AG04450 (cell line): ENCODE measurements around the gene PURB. TPM values are rescaled to one million over a fixed set of nuclear protein-coding genes. Genes with fewer than 3 reads are reported as not detected.

Experiments
- CTCF ChIA-PET: fragments of 300-600, 350-600 bp; formaldehyde crosslinking; extraction: SDS; loops from one replicate; lab custom pipeline; 2022; ENCODE audit warnings: antibody characterized with exemption, inconsistent platforms; lab: Charles Lee
- POLR2A ChIA-PET: fragments of 350-600 bp; formaldehyde crosslinking; extraction: SDS; loops from one replicate; lab custom pipeline; 2021; ENCODE audit warnings: antibody characterized with exemption, inconsistent platforms; lab: Yijun Ruan, JAX
- DNase-seq: peaks from one replicate; pipeline ENCODE4 v3.0.0-alpha.2; 2011; ENCODE audit warnings: low read depth, low spot score
- H3K27ac ChIP-seq: one replicate; pipeline ENCODE4 v1.5.1; 2012; ENCODE audit warnings: low read depth, low read length, control low read depth
- H3K27me3 ChIP-seq: one replicate; pipeline ENCODE4 v1.6.0; 2012; ENCODE audit warnings: low read length; ENCODE audit not compliant: control insufficient read depth, insufficient read depth
- H3K4me3 ChIP-seq: 2 replicates; pipeline ENCODE4 v1.5.1; 2011; ENCODE audit warnings: mild to moderate bottlenecking, low read depth, low read length, control low read depth
- H3K9me3 ChIP-seq: 2 replicates; pipeline ENCODE4 v1.5.1; 2012; ENCODE audit warnings: low read length; ENCODE audit not compliant: control insufficient read depth, insufficient read depth
- polyA plus RNA-seq: library from polyadenylated mRNA; depleted of rRNA; stranded (reverse); fragments of >200 nt; gene quantifications from 2 replicates; pipeline ENCODE4 v1.2.3, GENCODE V29; 2011
- TF ChIP-seq, protein P1 (sequence below): IDR thresholded peaks from 2 replicates; pipeline ENCODE4 v1.5.1; 2011; ENCODE audit warnings: low read depth, low read length, control low read depth, inconsistent platforms

PURB gene
- polyA plus RNA-seq, 1 experiment: 7.6 TPM

DNA sequence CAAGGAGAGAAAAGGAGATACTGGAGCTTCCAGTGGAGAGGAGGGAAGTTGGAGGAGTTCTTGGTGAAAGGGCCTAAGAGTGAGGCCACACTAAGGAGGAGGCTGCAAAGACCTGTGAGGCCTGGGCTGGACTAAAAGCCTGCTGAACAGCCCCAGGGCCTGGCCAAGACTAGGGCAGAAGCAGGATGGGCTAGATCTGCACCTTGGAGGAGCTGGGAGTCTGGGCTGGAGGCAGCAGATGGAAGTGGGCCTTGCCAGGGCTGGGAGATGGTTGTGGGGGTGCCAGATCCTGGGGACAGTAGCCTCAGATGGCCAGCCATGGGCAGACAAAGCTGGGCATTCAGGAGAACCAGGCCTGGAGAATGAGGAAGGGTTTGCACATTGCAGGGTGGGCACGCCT, 6.5 kb upstream of the PURB start:
- TF ChIP-seq, protein P1, sequence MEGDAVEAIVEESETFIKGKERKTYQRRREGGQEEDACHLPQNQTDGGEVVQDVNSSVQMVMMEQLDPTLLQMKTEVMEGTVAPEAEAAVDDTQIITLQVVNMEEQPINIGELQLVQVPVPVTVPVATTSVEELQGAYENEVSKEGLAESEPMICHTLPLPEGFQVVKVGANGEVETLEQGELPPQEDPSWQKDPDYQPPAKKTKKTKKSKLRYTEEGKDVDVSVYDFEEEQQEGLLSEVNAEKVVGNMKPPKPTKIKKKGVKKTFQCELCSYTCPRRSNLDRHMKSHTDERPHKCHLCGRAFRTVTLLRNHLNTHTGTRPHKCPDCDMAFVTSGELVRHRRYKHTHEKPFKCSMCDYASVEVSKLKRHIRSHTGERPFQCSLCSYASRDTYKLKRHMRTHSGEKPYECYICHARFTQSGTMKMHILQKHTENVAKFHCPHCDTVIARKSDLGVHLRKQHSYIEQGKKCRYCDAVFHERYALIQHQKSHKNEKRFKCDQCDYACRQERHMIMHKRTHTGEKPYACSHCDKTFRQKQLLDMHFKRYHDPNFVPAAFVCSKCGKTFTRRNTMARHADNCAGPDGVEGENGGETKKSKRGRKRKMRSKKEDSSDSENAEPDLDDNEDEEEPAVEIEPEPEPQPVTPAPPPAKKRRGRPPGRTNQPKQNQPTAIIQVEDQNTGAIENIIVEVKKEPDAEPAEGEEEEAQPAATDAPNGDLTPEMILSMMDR: no peak
- no peaks in the 10 kb centered on the region for H3K9me3 ChIP-seq
- CTCF ChIA-PET: interaction anchor here (0.5 kb wide), 1 partner anchor 35 kb away, joined by 5 read pairs; no protein-coding TSS in a partner anchor
- H3K27ac ChIP-seq: no peak overlapping the region
- POLR2A ChIA-PET: interaction anchor here (0.7 kb wide), 1 partner anchor 7 kb away, joined by 6 read pairs; no protein-coding TSS in a partner anchor
- no peak for DNase-seq
- no peak overlapping the region for H3K4me3 ChIP-seq
- H3K27me3 ChIP-seq: no peaks in the 10 kb centered on the region

DNA sequence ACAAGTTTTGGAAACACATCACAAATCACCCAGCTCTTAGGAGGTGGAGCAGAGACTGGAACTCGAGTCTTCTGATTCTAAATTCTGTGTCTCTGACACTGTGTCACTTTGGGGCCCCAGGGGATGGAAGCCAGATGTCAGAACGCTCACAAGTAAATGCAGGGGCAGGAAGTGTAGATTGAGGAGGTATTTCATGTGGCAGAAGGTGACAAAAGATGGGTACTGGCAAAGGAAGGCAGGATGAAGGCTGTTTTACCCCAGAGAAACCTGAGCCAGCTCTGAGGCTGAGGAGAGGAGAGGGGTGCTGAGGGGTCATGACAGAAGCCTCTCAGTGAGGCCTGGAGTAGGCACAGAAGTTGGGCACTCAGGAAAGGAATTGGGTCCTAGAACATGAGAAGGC, 6.0 kb upstream of the PURB start:
- POLR2A ChIA-PET: no interaction called here
- Histone ChIP-seq H3K27ac (no peak overlapping the region), H3K4me3 (no peak overlapping the region)

DNA sequence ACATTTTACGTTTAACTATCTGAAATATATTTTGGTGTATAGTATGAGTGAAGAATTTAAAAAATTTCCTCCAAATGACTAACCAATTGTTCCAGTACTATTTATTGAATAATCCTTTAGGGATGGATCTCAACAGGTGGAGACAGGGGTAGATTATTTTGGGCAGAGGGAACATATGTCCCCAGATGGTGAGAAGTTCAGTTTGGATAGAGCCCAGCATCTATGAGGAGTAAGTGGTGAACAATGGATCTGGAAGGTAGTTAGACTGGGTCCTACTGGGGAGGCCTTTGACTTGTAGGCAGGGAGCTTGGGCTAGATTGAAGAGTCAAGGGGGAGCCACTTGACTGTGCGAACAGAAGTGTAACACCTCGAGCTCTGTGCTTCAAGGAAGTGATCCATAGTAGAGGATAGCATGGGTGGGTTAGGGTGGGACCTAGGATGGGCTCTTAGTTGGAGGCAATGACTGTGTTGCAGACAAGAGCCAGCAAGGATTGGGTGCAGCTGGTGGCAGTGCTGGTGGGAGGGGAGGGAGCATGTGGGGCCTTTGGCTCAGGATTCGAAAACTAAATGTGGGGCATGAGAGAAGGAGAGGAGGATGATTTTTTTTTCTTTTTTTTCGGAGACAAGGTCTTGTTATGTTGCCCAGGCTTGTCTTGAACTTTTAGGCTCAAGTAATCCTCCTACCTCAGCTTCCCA, 3.9 kb upstream of the PURB start:
- no peak for DNase-seq
- no peak overlapping the region for H3K27ac ChIP-seq
- H3K27me3 ChIP-seq: no peaks in the 10 kb centered on the region
- POLR2A ChIA-PET: no interaction called here
- no peak overlapping the region for H3K4me3 ChIP-seq
- TF ChIP-seq, protein P1: no peak
- CTCF ChIA-PET: no interaction called here
- H3K9me3 ChIP-seq: no peaks in the 10 kb centered on the region; the same call in 1 of the 2 replicates

More for the DNA sequence above, 6.0 kb upstream of the PURB start:
- Histone ChIP-seq H3K27me3 (no peaks in the 10 kb centered on the region), H3K9me3 (no peaks in the 10 kb centered on the region)
- CTCF ChIA-PET: interaction anchor here (0.5 kb wide), 1 partner anchor 35 kb away, joined by 5 read pairs; no protein-coding TSS in a partner anchor
- TF ChIP-seq, protein P1: no peak
- DNase-seq: no peak

DNA sequence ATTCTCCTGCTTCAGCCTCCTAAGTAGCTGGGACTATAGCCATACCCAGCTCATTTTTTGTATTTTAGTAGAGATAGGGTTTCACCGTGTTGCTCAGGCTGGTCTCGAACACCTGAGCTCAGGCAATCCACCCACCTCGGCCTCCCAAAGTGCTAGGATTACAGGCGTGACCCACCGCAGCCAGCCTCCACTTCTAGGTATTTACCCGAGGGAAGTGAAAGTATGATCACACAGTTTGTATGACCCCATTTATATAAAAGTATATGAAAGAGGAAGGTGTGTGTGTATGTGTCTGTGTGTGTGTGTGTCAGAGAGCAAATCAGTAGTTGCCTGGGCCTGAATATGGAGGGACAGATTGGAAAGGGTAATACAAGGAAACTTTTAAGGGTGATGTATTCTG, 2.0 kb upstream of the PURB start:
- ChIA-PET POLR2A (no interaction called here), CTCF (no interaction called here)
- Histone ChIP-seq H3K4me3 (no peak overlapping the region), H3K27ac (no peak overlapping the region), H3K9me3 (no peaks in the 10 kb centered on the region; the same call in 1 of the 2 replicates), H3K27me3 (no peaks in the 10 kb centered on the region)
- DNase-seq: no peak
- TF ChIP-seq, protein P1: no peak

DNA sequence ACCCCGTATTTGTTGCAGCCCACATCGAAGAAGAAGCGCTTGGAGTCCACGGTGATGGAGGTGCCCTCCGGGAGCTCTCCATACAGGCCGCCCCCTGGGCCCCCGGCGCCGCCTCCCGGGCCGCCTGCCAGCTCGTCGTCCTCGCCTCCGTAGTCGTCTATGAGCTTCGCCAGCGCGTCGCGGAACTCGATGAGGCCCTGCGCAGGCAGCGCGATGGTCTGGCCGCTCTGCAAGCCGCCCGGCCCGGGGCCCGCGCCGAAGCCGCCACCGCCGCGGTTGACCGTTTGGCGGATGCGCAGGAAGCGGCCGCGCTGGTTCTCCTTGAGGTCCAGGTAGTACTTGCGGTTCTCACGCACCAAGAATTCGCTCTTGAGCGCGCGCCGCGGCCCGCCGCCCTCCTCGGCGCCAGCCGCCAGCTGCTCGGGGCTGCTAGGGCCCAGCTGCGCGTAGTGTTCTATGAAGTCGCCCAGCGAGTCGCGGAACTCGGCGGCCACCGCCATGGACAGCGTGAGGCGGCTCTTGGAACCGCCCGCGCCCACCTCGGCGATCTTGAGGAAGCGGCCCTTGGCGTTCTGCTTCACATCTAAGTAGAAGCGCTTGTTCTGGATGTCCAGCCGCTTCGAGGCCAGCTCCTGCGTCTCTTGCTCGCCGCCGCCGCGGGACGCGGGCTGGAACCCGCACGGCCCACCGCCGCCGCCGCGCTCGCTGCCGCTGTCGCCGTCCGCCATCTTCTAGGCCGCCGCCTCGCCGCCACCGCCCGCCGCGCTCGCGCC, 523 bp downstream of the PURB start:
- no peaks in the 10 kb centered on the region for H3K27me3 ChIP-seq

More for the DNA sequence above, 523 bp downstream of the PURB start:
- DNase-seq: no peak
- no peaks in the 10 kb centered on the region; the same call in 1 of the 2 replicates for H3K9me3 ChIP-seq
- peak overlapping the region; percentile 91 for H3K27ac ChIP-seq
- ChIA-PET CTCF (no interaction called here), POLR2A (interaction anchor here (0.5 to 2.3 kb wide), 17 partner anchors 7 to 278 kb away, joined by 3 to 17 read pairs (median 4); partner anchors contain the start of genes H2AZ2 and OGDH)
- peak overlapping the region; percentile 79 for H3K4me3 ChIP-seq
- TF ChIP-seq, protein P1: no peak
